ENCODE measurements around the gene PPP1R12B. TPM values are rescaled to one million over a fixed set of nuclear protein-coding genes. Genes with fewer than 3 reads are reported as not detected.

The PPP1R12B gene
- polyA plus RNA-seq, 4 donors = 15.9 to 27.4 (median 24.2) TPM

Other genes with a start within 250 kb of the PPP1R12B start
- gene GPR37L1, start 225.8 kb upstream of the PPP1R12B start, polyA plus RNA-seq (ENCODE audit: insufficient read length in 4 of 4) = under 1 TPM; 0.03 to 0.10 (median 0.06) TPM
- 10 to 100 TPM; 43.9 to 49.3 (median 44.9) TPM for gene ARL8A, start 204.0 kb upstream of the PPP1R12B start, polyA plus RNA-seq (ENCODE audit: insufficient read length in 4 of 4)
- gene PTPN7, start 188.1 kb upstream of the PPP1R12B start, polyA plus RNA-seq (ENCODE audit: insufficient read length in 4 of 4) = 1 to 10 TPM in 3 of 4 donors, under 1 TPM in 1; 0.95 to 1.7 (median 1.4) TPM
- gene LGR6, start 154.9 kb upstream of the PPP1R12B start, polyA plus RNA-seq (ENCODE audit: insufficient read length in 4 of 4) = 1 to 10 TPM in 1 of 4 donors, under 1 TPM in 3; 0.71 to 1.4 (median 0.95) TPM
- gene UBE2T, start 6.8 kb upstream of the PPP1R12B start, polyA plus RNA-seq (ENCODE audit: insufficient read length in 4 of 4) = 10 to 100 TPM; 30.0 to 36.8 (median 32.6) TPM

All from left renal cortex interstitium (tissue), 4 donors.